ENCODE results near the gene TUBA8. TPM values are rescaled to one million over a fixed set of nuclear protein-coding genes. Genes with fewer than 3 reads are reported as not detected.
"Not testable (repeated sequence)": the region's sequence is repeated elsewhere in the genome, so short reads cannot be mapped to it uniquely, and the experiment has no call there.

The TUBA8 gene
- total RNA-seq, 4 donors from 2014 or later = 3.2 to 18.4 (median 12.5) TPM

- Histone ChIP-seq H3K27ac (no peak overlapping the region), H3K9me3 (no peaks in the 10 kb centered on the region), H3K36me3 (no peaks in the 10 kb centered on the region), H3K27me3 (no peaks in the 10 kb centered on the region), H3K4me1 (no peaks in the 10 kb centered on the region), H3K4me3 (replicated peaks in 1 of 3) (no peak overlapping the region)
- 97 to 99% methylated on average over 17 to 18 of the region's 18 CpGs for WGBS, 2 donors
- TF ChIP-seq POLR2A (IDR thresholded peaks at IDR 0.05) (no peak), CTCF (IDR thresholded peaks at IDR 0.05) (no peak)
- intact Hi-C loops (cut with DNase I) = no loop called here
- no peak for DNase-seq
These were observed 16.0 kb downstream of the TUBA8 start for GRCh38 chr22:18126606-18127005.

- H3K36me3 ChIP-seq = no peaks in the 10 kb centered on the region
- H3K27ac ChIP-seq = no peak overlapping the region
- no peak for TF ChIP-seq POLR2A (IDR thresholded peaks at IDR 0.05)
- no peak for TF ChIP-seq CTCF (IDR thresholded peaks at IDR 0.05)
- H3K9me3 ChIP-seq = no peaks in the 10 kb centered on the region
- H3K4me1 ChIP-seq = no peaks in the 10 kb centered on the region
- H3K27me3 ChIP-seq = no peaks in the 10 kb centered on the region
- no peak for DNase-seq
- intact Hi-C loops (cut with DNase I) = no loop called here
- 82 to 90% methylated on average over 8 of the region's 8 CpGs for WGBS, 2 donors
- H3K4me3 ChIP-seq (replicated peaks in 1 of 3) = no peak overlapping the region
These were observed 19.4 kb downstream of the TUBA8 start for GRCh38 chr22:18130018-18130417.

- intact Hi-C loops (cut with DNase I) = no loop called here
- H3K36me3 ChIP-seq = no peaks in the 10 kb centered on the region
- no peaks in the 10 kb centered on the region for H3K9me3 ChIP-seq
- H3K4me1 ChIP-seq = no peaks in the 10 kb centered on the region
- H3K27me3 ChIP-seq = no peaks in the 10 kb centered on the region
- TF ChIP-seq POLR2A (IDR thresholded peaks at IDR 0.05) = no peak
- no peak for TF ChIP-seq CTCF (IDR thresholded peaks at IDR 0.05)
- no peak for DNase-seq
- H3K4me3 ChIP-seq (replicated peaks in 1 of 3) = no peak overlapping the region
- no peak overlapping the region for H3K27ac ChIP-seq
- 97 to 98% methylated on average over 20 of the region's 20 CpGs for WGBS, 2 donors
These were observed 20.3 kb downstream of the TUBA8 start for GRCh38 chr22:18130699-18131429.

- intact Hi-C loops (cut with DNase I) = no loop called here
- TF ChIP-seq CTCF (IDR thresholded peaks at IDR 0.05) (no peak), POLR2A (IDR thresholded peaks at IDR 0.05) (no peak)
- Histone ChIP-seq H3K27ac (no peak overlapping the region), H3K27me3 (no peaks in the 10 kb centered on the region), H3K9me3 (no peaks in the 10 kb centered on the region), H3K4me3 (replicated peaks in 1 of 3) (no peak overlapping the region), H3K4me1 (no peaks in the 10 kb centered on the region), H3K36me3 (no peaks in the 10 kb centered on the region)
- 64 to 67% methylated on average over 2 of the region's 2 CpGs for WGBS, 2 donors
- no peak for DNase-seq
These were observed 22.8 kb downstream of the TUBA8 start for GRCh38 chr22:18133452-18133851.

- Histone ChIP-seq H3K9me3 (no peaks in the 10 kb centered on the region), H3K36me3 (no peaks in the 10 kb centered on the region), H3K27ac (no peak overlapping the region), H3K27me3 (no peaks in the 10 kb centered on the region), H3K4me3 (replicated peaks in 1 of 3) (no peak overlapping the region), H3K4me1 (no peaks in the 10 kb centered on the region)
- WGBS, 2 donors = 93 to 94% methylated on average over 21 of the region's 21 CpGs
- intact Hi-C loops (cut with DNase I) = no loop called here
- no peak for TF ChIP-seq CTCF (IDR thresholded peaks at IDR 0.05)
- no peak for TF ChIP-seq POLR2A (IDR thresholded peaks at IDR 0.05)
- DNase-seq = no peak
These were observed 26.1 kb downstream of the TUBA8 start for GRCh38 chr22:18136563-18137320.

- H3K4me3 ChIP-seq (replicated peaks in 1 of 3); H3K27me3 ChIP-seq; H3K36me3 ChIP-seq; H3K27ac ChIP-seq; H3K9me3 ChIP-seq; DNase-seq; intact Hi-C loops (cut with DNase I): not testable (repeated sequence)
- H3K4me1 ChIP-seq = peaks cover 10 to 16% of the 10 kb centered on the region in 2 donors
- WGBS, 2 donors = 94 to 97% methylated on average over 6 of the region's 6 CpGs
These were observed 30.4 kb downstream of the TUBA8 start for GRCh38 chr22:18141004-18141403.

All from thyroid gland (tissue), 4 donors.